Hindlimb muscle (tissue), 1 donor: ENCODE measurements around the gene FARP1. TPM values are rescaled to one million over a fixed set of nuclear protein-coding genes. Genes with fewer than 3 reads are reported as not detected.
"Not testable (repeated sequence)": the region's sequence is repeated elsewhere in the genome, so short reads cannot be mapped to it uniquely, and the experiment has no call there.

Experiments
- DNase-seq: peaks from one replicate; pipeline ENCODE4 v3.0.0-alpha.2; 2013
- polyA plus RNA-seq: library from polyadenylated mRNA; unstranded; fragments of 120-200 nt; gene quantifications from one replicate; pipeline ENCODE4 v1.2.1, GENCODE V29; 2013; ENCODE audit not compliant: insufficient read length

FARP1 gene
- polyA plus RNA-seq, 1 donor: 101 TPM

DNA sequence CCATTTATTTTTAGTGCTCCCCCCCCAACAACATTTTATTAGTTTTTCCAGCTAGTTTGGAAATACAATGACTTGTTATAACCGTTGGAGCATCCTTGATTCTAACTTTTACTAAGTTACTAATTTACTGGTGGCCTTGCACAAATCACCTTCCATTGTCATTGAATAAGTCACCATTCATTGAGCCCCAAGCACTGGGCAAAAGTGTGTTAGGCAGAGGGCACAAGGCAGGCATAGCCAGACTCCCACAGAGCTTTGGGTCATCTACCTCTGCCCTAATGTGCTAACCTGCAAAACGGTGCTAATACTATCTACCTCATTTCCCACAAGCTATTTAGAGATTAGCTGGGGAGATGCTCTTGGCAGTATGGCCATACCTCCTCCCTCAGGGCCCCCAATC lies 120.9 kb downstream of the FARP1 start:
- DNase-seq: no peak

DNA sequence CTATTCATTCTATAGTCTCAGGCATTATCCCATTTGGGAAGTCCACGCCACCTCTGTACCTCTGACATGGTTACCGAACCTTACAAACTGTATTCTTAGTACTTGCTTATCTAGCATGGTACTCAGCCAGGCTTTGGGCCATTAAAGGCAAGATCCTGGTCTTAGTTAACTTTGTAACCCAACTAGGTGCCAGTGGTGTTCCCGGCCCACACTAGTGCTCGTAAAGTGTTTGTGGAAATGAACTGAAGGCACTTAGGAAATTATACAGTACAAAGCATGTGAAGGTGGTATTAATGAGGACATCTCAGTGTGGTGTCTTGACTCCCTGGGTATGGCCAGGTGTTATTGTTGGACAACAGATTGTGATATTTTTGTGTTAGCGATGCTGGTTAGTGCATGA lies 122.0 kb downstream of the FARP1 start:
- DNase-seq: no peak

DNA sequence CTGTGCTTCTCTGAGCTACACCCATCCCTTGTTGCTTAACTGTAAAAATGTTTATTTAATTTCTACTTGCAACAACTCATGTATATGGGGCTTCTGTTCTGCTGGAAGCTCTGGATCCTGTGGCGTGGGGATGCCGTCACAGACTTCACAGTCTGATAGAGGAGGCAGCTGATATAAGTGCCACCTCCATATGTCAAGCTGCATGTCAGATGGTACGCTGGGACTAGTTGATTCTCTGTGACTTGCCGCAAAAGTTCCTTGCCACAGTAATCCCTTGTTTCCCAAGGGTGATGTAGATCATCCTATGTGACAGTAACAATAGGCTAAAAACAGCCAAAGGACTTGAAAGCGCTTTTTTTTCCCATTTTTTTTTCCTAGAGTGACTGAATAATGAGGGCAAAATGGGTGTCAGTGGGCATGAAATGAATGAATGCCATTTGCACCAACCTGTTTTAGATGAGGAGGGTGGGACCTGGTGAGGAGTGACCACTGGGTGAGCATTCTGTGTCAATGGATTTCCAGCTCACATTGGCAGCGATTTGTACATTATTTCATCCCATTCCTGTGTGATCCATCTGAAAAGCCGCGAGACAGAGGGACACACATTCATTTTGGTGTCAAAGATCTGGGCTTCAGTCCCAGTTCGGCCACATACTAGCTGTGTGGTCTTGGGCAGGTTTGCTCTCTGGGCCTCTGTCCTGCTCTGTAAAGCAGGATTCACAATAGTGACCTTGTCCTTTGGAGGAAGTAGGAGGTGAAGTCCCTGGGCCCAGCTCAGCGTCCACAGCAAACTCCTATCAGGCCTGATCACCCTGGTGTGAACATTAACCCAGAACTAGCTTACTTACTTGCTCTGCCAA lies 123.0 kb downstream of the FARP1 start:
- DNase-seq: no peak

DNA sequence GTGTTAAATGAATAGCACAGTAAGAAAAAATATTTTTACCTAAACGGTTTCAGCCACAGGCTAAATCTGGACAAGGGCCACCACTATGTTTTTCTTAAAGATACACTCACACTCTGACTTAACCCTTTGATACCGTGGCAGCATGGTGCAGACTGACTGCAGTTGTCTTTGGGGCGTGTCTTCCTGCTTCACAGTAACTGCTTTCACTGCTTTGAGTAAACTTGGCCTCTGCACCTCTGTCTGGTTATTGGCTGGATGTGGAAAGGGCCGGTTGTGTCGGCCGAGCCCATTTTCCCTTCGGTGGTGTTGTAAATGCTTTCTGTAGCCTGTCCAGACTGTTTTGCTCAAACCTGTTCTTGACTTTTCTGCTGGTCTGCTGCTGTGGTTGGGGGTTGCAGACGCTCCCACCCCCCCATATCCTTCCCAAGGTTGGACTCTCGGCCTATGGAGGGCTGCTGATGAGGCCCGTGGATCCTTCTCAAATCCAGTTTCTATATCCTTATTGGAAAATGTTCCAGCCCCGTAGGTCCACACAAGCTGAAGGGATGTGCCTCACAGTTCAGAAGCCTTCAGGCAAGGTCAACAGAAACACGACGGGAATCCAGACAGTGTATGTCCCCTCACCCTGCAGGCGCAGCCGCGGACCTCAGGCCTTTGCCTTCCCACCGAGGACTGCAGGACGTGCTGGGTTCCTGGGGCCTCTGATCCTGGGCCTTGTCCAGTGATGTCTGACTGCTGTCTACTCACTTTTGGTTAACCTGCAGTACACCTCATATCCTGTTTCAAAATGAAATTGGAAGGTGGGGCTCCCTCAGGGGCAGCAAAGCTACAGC lies 124.4 kb downstream of the FARP1 start:
- DNase-seq: no peak

DNA sequence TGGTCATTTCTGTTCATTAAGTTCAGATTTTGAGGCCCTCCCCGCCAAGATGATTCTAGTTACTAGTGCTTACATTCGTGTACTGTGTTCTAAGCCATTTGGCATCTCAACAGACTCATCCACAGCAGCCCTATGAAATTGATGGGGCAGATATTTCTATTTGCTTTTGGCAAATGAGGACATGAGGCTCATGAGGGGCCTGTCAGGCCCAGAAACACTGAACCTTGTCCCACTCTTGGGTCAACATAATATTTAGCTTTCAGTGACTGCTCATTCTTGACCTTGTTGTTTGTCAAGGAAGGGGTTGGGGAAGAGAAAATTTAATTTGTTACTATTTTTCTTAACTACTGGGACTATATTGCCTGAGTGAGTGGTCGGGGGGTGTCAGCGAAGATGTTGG lies 126.5 kb downstream of the FARP1 start:
- DNase-seq: no peak

DNA sequence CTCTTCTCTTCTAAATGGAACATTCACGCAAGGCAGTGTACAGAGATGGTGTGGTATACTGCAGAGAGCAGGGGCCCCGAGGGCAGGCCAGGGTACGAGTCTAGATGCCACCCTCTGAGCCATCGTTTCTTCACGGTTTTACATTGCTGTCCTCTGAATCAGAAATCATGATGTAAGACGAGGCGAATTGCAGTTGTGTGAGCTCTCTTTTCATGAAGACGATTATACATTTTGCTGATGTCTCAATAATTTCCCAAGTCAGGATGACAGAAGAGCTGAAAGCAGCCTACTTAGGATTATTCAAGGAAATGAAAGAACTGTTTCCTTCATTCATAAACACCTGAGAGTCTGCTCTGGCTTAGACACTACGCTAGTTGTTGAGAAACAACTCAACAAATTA lies 127.9 kb downstream of the FARP1 start:
- no peak for DNase-seq

DNA sequence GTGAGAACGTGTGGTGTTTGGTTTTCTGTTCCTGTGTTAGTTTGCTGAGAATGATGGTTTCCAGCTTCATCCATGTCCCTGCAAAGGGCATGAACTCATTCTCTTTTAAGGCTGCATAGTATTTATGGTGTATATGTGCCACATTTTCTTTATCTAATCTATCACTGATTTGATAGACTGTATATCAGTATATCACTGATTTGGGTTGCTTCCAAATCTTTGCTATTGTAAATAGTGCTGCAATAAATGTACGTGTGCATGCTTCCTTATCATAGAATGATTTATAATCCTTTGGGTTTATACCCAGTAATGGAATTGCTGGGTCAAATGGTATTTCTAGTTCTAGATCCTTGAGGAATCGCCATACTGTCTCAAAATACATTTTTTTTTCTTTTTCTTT lies 128.8 kb downstream of the FARP1 start:
- DNase-seq: not testable (repeated sequence)

DNA sequence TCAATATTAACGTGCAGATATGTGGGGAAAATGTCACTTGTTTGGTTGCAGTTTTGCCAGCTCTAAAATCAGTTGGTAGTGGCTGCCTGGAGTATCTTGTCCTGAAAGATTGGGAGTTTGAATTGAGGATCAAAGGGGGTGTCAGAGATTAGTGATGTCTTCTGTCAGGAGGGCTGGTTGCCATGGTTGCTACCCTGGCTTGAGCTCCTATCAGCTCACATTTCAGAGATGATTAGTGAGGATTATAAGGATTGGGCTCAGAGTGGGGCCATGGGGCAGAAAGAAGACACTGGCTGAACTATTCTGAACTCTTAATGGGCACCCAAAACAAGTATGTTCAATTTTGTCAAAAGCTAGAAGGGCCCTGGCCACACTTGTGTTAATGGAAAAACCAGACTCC lies 129.7 kb downstream of the FARP1 start:
- DNase-seq: no peak

DNA sequence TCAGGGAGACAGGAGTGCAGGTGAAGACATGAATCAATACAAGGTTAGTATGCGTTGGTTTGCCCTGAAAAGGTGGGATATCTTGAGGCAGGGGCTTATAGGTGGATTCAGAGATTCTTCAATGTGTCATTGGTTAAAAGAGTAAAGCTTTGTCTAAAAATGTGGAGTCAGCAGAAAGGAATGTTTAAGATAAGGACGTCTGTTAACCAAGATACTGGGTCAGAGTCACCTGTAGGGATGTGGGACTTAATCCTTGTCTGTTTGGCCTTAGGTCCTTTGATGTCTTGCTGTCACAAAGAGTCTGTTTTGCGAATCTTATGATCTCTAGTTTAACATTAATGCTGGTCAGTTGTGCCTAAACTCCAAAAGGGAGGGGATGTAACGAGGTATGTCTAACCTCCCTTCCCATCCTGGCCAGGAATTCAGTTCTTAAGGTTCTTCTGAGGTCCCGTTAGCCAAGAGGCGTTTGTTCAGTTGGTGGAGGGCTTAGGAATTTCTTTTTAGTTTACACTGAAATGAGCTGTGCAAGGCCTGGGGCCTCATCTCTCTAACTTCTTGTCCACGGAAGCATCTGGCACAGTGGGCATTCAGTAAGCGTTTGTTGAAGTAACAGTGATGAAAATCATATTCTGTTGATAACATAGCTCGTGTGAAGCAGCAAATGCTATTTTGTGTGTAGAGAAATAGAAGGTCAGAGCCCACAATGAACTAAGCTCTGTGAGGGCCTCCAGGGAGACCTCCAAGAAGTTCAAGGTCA lies 130.4 kb downstream of the FARP1 start:
- DNase-seq: no peak

DNA sequence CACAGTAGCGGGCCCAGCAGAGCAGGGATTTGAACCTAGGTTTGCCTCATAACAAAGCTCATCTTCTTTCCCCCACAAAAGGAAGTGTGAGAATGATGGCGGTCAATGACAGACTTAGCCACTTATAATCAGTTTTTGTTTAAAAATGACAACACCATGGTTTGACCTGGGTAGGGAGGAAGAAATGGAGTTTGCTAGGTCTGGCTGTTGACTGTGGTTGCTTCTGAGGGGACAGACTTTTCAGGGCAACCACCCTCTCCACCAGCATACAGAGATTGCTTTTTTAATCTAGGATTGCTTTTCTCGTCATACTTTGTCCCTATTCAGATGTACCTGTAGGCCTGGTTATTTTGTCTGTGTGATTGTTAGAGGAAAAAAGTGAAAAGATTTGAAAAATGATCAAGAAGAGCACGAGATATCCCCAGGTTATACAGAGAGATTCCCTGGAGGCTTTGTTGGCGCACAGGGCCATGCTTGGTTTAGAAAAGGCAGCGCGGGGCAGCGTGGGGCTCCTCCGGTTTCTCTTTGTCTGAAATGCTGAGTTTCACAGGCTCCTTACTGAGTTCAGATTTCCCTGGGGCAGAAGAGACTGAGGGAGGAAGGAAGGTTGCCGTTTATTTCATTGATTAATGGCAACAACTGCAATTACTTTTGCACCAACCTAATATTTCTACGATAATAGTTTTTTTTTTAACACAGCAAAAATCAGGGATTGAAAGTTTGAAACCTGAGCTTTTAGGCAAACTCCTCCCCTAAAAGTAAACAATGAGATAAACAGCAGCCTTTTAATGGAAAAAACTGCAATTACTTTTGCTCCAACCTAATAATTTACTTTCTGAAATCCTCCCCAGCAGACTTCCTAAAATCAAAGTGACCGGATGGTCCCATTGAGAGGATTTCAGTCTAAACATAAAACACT lies 131.2 kb downstream of the FARP1 start:
- no peak for DNase-seq

DNA sequence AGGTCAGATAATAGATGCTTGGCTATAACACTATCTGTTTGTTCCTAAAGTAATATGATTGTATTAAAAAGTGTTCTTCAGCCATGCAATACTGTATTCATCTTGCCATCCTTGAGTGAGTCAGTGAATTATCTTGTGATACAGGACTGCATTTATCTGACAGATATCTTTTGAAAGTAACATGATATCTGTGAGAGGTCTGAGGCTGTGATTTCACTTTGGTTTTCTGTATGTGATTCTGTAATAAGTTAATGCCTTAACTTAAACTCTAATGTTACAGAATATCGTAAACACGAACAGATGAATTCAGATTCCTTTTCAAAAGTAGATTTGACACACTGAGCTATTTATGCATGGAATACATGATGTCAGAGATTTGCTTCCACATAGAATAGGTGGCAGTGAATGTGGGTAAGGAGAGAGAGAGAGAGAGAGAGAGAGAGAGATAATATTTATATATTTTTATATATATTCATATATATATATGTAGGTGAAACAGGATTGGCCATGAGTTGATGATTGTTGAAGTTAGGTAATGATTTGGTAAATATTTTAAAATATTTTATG lies 132.1 kb downstream of the FARP1 start:
- no peak for DNase-seq

DNA sequence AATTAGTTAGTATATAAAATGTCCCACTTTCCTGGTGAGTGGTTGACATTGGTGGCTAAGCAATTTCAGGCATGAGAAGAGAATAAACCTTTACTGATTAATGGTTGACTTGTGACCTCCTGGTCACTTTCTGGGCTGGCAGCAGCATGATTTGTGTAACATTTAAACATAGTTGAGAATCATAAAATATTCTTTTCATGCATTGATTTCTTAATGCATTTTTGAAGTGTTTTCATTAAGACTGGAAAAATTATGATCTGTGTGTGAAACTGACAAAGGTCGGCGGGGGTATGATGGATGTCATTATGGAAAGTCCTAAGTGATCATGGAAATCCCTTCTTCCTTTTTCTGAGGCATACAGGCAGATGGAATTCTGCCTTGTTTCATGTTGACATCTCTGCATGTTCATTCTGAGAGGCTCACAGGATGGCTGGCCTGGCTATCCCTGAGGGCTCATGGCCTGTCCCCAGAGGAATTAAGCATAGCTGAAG lies 132.8 kb downstream of the FARP1 start:
- DNase-seq: no peak

DNA sequence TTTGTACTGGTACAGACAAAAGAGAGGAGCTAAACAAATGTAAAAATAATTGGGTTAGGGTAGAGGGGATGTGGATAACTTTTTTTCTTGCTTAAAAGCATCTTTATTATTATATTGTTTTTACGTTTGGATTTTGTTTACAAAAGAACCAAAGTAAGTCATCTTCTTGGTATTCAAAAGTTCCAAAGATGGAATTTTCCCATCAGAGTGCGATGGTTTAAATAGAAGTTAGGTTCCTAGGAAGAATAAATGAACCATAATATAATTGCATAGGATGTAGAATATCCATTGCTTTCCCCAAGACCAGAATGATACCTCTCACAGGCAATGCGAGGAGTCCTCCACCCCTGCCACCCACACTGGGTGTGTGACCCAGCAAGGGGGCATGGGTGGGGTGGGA lies 133.6 kb downstream of the FARP1 start:
- no peak for DNase-seq

DNA sequence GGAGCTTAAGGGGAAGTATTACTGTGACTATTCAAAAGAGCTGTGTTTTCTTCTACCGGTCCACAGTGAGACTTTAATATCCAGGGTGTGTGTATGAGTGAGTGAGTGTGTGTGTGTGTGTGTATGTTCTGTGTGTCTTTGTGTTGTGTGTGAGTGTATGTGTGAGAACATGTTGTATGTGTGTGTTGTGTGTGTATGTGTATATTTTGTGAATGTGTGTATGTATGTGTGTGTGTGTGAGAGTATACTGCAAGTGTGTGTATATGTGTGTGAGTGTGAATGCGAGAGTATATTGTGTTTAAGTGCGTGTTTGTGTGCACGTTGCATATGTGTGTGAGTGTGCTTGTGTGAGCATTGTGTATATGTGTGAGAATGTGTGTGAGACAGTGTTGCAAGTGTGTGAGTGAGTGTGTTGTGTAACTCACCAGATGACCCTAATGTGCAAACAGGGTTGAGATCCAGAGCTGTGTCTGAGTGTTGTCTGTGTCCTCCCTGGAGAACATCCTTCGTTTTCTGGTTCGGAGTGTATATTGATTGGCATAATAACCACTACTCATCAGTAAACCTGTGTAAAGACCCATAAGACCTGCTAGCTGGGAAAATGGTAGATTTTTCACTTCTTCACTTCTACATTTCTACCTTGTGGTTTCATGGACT lies 135.3 kb downstream of the FARP1 start:
- no peak for DNase-seq

DNA sequence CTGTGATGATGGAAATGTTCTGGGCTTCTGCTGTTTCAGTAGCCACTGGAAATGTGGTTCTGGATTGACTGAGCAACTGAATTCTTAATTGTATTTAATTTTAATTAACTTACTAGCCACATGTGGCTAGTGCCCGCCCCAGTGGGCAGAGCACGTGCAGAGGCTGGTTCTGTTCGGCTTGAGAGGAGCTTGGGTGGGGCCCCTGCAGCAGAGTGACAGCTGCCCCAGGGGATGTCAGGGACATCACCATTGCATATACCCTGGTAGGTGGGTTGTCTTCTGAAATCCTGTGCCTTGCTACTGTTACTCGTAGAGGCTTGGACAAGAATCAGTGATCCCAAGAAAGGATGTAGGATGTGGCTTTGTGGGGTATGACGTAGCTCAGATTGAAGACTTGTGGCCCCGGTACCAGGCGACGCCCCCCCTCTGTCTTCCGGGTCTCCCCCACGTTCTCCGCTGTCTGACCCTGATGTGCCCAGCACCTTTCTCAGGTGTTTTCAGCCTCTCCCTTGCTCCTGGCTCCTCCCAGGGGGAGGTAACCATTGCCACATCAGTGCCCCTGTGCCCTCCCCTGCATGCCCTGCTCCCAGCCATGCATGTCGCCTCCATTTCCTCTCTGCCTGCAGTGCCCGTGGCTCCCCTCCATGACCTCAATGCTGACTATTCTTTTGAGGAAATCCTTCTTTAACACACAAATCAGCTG lies 136.7 kb downstream of the FARP1 start:
- no peak for DNase-seq

DNA sequence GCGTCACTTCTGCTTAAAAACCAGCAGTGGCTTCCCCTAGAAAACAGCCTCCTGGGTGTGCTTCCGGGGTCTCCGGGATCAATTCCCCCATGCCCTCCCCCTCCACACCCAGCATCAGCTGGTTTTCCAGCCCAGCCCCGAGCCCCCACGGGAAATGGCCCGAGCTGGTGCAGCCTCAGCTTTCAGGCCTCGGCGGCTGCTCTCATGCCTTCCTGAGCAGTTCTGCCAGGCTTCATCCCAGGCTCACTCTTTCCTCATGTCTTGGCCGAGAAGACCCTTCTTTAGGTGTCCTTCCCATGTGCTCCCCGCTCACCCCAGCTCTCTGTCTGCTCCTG lies 137.2 kb downstream of the FARP1 start:
- DNase-seq: no peak

DNA sequence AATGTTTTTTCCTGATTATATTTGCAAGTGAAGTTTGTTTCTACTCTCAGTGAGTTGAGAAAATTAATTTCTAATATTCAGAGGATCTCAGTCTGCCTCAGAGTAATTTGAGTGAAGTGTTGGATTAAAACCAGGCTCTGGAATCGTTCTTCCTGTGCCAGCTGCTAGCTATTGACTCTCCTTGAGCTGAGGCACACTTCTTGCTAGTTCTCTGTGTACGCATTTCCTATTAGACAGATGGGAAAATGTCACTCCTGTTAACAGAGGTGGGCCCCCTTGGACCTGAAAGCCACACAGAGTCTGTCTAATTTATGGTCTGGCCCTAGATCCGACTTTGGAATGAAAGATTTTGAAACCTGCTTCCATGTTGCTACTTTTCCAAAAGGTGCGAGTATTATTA lies 141.8 kb downstream of the FARP1 start:
- DNase-seq: no peak

DNA sequence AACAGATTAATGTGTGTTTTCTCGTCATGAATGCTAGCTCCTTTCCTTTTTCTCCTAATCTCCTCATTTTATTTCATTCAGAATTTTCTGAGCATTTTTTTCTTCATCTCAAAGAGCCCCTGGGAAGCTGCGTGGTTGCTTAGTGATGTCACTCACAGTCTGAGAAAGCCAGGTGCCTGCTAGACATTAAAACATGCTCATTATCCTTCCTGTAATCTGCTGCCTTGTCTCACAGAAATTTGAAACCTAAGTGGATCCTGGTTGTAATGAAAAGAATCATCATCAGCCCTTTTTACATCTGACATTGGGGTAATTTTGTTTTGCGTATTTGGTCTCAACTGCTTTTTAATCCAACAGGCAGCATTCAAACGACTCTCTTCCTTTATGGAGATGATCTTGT lies 142.4 kb downstream of the FARP1 start:
- no peak for DNase-seq

DNA sequence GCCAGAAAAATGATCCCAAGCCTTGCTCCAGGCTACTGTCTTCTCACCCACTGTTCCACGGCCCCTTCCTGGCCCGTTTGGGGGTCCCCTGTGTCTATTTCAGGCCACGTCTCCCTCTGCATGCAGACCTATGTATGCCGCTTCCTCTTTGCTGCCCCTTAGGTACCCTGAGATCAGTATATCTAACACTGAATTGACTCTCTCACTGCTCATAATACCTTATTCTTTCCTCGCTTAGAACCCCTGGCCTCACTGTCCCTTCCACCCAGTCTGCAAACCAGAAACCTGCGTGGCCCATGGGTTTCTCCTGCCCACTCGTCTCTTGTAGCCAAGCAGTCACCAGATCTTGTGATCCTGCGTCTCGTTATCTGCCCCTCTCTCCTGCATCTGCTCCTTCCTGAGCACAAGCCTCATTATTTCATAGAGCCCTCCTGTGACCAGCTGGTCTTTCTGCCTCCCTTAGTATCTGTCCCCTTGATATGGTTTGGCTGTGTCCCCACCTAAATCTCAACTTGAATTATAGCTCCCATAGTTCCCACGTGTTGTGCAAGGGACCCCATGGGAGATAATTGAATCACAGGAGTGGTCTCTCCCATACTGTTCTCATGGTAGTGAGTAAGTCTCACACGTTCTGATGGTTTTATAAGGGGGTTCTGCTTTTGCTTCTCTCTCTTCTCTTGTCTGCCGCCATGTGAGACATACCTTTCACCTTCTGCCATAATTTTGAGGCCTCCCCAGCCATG lies 143.1 kb downstream of the FARP1 start:
- DNase-seq: no peak

DNA sequence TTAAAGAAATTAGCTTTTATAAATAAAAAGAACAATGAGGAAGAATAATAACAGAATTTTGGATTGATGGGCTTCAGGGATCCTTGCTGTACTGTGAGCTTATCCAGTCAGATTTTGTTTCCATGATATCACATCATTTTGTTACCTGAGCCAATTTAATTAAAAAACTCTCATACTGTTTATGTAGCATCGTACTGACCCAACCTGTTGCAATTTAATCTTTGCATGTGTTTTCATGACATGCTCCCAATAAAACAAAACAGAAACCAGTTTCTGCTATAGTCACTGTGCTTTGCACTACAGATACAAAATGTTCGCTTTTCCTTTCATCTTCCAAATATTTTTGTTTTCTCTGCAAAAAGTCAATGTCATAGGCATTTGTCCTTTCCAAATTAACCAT lies 143.9 kb downstream of the FARP1 start:
- DNase-seq: no peak
